HL-60 (cell line): ENCODE results near the gene LPAR5.

Source experiments
- DNase-seq, 2 experiments: peaks; one replicate each; pipeline ENCODE4 v3.0.0-alpha.2; 2010 to 2020; ENCODE audit warnings: low read depth in 1 of 2, low spot score in 1 of 2
- H3K27ac ChIP-seq: fragments of 250-450 bp; sonication (Bioruptor Pico); replicated peaks from 2 replicates; pipeline ENCODE4 v1.5.1; 2020; ENCODE audit warnings: mild to moderate bottlenecking, moderate library complexity
- H3K27me3 ChIP-seq: fragments of 250-450 bp; sonication (Bioruptor Pico); 2 replicates; pipeline ENCODE4 v1.5.1; 2021; ENCODE audit warnings: mild to moderate bottlenecking, moderate library complexity; ENCODE audit not compliant: insufficient read depth, poor library complexity, severe bottlenecking
- H3K4me3 ChIP-seq: replicated peaks from 2 replicates; pipeline ENCODE4 v1.5.1; 2011; ENCODE audit warnings: mild to moderate bottlenecking, control low read depth, low read length; ENCODE audit not compliant: insufficient read depth
- GABPA ChIP-seq: IDR thresholded peaks from 2 replicates; pipeline ENCODE4 v1.6.1; 2012; ENCODE audit warnings: low read depth
- POLR2AphosphoS5 ChIP-seq: IDR thresholded peaks from 2 replicates; pipeline ENCODE4 v1.6.1; 2012; ENCODE audit warnings: low read depth
- SPI1 ChIP-seq: IDR thresholded peaks from 2 replicates; pipeline ENCODE4 v1.6.1; 2012; ENCODE audit warnings: low read depth, mild to moderate bottlenecking, borderline replicate concordance
- TF ChIP-seq, protein P1 (sequence below): IDR thresholded peaks from one replicate; pipeline ENCODE4 v1.5.1; 2011; ENCODE audit warnings: low read length, control low read depth, inconsistent platforms; ENCODE audit not compliant: insufficient read depth
- TF ChIP-seq, protein P2 (sequence below): IDR thresholded peaks from 2 replicates; pipeline ENCODE4 v1.6.1; 2012; ENCODE audit warnings: low read depth; ENCODE audit not compliant: insufficient replicate concordance

The LPAR5 gene

DNA sequence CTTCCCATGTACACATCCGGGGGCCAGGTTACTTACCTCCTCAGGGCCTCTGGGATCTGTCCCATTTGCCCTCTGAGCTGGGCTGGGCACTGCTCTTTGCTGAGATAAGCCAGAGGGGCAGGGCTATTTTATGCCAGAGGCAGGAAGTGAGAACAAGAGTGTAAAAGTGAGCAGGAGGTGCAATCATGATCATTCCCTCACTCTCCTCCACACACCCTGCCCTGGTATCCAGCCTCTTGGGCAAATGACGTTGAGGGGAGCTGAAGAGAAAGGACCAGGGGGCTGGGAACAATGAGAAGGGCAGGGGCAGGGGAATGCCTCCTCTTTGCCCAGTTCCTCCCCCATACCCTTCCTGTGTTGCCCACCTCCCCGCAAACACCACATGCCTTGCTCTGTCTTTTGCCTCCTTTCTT, 4.2 kb downstream of the LPAR5 start:
- no peak overlapping the region for H3K27ac ChIP-seq
- no peak for DNase-seq
- no peak for TF ChIP-seq SPI1
- no peak for TF ChIP-seq GABPA
- TF ChIP-seq, protein P1, sequence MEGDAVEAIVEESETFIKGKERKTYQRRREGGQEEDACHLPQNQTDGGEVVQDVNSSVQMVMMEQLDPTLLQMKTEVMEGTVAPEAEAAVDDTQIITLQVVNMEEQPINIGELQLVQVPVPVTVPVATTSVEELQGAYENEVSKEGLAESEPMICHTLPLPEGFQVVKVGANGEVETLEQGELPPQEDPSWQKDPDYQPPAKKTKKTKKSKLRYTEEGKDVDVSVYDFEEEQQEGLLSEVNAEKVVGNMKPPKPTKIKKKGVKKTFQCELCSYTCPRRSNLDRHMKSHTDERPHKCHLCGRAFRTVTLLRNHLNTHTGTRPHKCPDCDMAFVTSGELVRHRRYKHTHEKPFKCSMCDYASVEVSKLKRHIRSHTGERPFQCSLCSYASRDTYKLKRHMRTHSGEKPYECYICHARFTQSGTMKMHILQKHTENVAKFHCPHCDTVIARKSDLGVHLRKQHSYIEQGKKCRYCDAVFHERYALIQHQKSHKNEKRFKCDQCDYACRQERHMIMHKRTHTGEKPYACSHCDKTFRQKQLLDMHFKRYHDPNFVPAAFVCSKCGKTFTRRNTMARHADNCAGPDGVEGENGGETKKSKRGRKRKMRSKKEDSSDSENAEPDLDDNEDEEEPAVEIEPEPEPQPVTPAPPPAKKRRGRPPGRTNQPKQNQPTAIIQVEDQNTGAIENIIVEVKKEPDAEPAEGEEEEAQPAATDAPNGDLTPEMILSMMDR, result no peak
- TF ChIP-seq POLR2AphosphoS5, result no peak
- TF ChIP-seq, protein P2, sequence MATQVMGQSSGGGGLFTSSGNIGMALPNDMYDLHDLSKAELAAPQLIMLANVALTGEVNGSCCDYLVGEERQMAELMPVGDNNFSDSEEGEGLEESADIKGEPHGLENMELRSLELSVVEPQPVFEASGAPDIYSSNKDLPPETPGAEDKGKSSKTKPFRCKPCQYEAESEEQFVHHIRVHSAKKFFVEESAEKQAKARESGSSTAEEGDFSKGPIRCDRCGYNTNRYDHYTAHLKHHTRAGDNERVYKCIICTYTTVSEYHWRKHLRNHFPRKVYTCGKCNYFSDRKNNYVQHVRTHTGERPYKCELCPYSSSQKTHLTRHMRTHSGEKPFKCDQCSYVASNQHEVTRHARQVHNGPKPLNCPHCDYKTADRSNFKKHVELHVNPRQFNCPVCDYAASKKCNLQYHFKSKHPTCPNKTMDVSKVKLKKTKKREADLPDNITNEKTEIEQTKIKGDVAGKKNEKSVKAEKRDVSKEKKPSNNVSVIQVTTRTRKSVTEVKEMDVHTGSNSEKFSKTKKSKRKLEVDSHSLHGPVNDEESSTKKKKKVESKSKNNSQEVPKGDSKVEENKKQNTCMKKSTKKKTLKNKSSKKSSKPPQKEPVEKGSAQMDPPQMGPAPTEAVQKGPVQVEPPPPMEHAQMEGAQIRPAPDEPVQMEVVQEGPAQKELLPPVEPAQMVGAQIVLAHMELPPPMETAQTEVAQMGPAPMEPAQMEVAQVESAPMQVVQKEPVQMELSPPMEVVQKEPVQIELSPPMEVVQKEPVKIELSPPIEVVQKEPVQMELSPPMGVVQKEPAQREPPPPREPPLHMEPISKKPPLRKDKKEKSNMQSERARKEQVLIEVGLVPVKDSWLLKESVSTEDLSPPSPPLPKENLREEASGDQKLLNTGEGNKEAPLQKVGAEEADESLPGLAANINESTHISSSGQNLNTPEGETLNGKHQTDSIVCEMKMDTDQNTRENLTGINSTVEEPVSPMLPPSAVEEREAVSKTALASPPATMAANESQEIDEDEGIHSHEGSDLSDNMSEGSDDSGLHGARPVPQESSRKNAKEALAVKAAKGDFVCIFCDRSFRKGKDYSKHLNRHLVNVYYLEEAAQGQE, result no peak
- H3K4me3 ChIP-seq, result no peak overlapping the region
- H3K27me3 ChIP-seq, result no peaks in the 10 kb centered on the region

DNA sequence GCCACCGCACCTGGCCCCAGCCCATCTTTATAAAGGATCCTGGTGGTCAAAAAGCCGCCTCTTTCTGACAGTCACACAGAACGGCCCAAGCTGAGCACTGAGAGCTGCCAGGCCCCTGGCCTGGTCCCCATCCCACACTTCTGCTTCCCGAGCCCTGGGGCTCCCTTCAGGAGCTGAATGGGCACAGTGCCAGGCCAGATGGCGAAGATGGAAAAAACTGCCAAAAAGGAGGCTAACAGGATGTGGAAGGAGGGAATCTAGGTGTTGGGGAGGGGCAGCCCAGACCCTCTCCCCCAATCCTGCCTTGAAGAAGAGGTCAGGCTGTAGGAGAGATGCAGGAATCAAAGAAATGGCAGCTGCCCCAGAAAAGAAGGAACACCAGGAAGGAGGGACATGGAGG, 5.0 kb downstream of the LPAR5 start:
- TF ChIP-seq, protein P1, result no peak
- TF ChIP-seq POLR2AphosphoS5, result no peak
- TF ChIP-seq GABPA, result no peak
- TF ChIP-seq, protein P2, result no peak
- no peak for TF ChIP-seq SPI1
- Histone ChIP-seq H3K4me3 (no peak overlapping the region), H3K27me3 (no peaks in the 10 kb centered on the region), H3K27ac (no peak overlapping the region)
- no peak for DNase-seq

- Histone ChIP-seq H3K27ac (no peak overlapping the region), H3K27me3 (no peaks in the 10 kb centered on the region), H3K4me3 (no peak overlapping the region)
- DNase-seq, result no peak
- TF ChIP-seq SPI1, result no peak
- no peak for TF ChIP-seq GABPA
- TF ChIP-seq, protein P1, result no peak
Observed at GRCh38 chr12:6627616-6628015, 8.1 kb downstream of the LPAR5 start.

DNA sequence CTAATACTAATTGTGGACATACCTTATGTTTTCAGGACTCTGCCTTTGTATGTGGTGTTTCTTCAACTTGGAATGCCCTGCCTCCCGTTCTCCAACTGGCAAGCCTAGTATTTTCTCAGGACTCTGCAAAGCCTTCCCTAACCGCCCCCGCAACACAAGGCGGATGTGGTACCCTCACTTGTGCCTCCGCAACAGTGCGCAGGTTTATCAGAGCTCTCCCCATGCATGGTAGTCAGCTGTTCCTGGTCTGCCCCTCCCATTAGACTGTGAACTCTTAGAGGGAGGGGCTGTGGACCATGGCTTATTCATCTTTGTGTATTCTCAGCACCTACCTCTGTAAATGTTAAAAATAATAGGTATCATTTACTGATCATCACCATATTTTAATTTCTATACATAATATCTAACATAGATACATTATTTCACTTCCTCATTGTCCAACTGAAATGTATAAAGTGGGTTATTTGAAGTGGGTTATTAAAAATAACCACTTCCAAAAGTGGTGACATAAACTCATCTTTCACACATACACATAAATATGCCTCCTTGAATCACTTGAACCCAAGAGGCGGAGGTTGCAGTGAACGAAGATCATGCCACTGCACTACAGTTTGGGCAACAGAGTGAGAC, 9.0 kb downstream of the LPAR5 start:
- H3K4me3 ChIP-seq, result no peak overlapping the region
- H3K27ac ChIP-seq, result no peak overlapping the region
- H3K27me3 ChIP-seq, result no peaks in the 10 kb centered on the region
- DNase-seq, result no peak
- TF ChIP-seq POLR2AphosphoS5 (no peak), GABPA (no peak), SPI1 (no peak)
- TF ChIP-seq, protein P2, result no peak
- TF ChIP-seq, protein P1, result no peak
